ENCODE measurements around the gene IGLL5.

- TF ChIP-seq CTCF (optimal IDR thresholded peaks at IDR 0.05 in 1 of 3, IDR thresholded peaks at IDR 0.05 in 1 of 3, conservative IDR thresholded peaks at IDR 0.05 in 1 of 3; ENCODE audit: extremely low read depth in 1 of 3, insufficient read depth in 2 of 3, low read length in 3 of 3) (no peak), EZH2 (IDR thresholded peaks at IDR 0.05; ENCODE audit: low read length) (no peak)
Measured at GRCh38 chr22:22934543-22935055, 47.0 kb downstream of the IGLL5 start.
